Left colon (tissue), 2 donors: ENCODE results near the gene PRKCH. TPM values are rescaled to one million over a fixed set of nuclear protein-coding genes. Genes with fewer than 3 reads are reported as not detected.
A peak's percentile ranks its signal among the peaks of the same experiment; 100 is the strongest.
"Not testable (repeated sequence)": the region's sequence is repeated elsewhere in the genome, so short reads cannot be mapped to it uniquely, and the experiment has no call there.

Experiments
- ATAC-seq: fragments of 200-7000 bp; cut with Tn5 transposase; one replicate; pipeline ENCODE4 v1.9.1; 2020; ENCODE audit warnings: mild to moderate bottlenecking, moderate library complexity
- DNase-seq, 2 donors: peaks; one replicate each; pipeline ENCODE4 v3.0.0-alpha.2; 2020
- intact Hi-C, 2 donors: fragments of 100-400 bp; cut with DNase I in 1 of 2; cut with micrococcal nuclease in 1 of 2; formaldehyde crosslinking; loops; one replicate each; pipeline versions ENCODE4 v1.11.2 to v1.14.0; 2022; cut with DNase I, micrococcal nuclease
- total RNA-seq, 2 donors: library from RNA; stranded (reverse); fragmentation: NEBNext Ultra II Directional; extraction: Animal tissue kit (Norgen Biotek cat#: 25700); gene quantifications; one replicate each; pipeline ENCODE4 v1.2.1, GENCODE V29; 2021
- donor health status: DM: no; HTN: no; CAD: no.
- donor health status: DM: yes; HTN: yes; CAD: no.

Gene PRKCH
- total RNA-seq, 2 donors from 2014 or later: 11.7 to 11.9 TPM

GRCh38 chr14:61523751-61524150 lies 202.4 kb downstream of the PRKCH start:
- intact Hi-C loops: no loop called here
- no peak for ATAC-seq

GRCh38 chr14:61524211-61524806 lies 202.9 kb downstream of the PRKCH start:
- DNase-seq (no peak), ATAC-seq (peak; percentile 70)
- intact Hi-C loops: no loop called here

More at GRCh38 chr14:61523751-61524150, 202.4 kb downstream of the PRKCH start:
- no peak for DNase-seq

GRCh38 chr14:61524936-61525292 lies 203.5 kb downstream of the PRKCH start:
- no peak for ATAC-seq

GRCh38 chr14:61525293-61526011 lies 204.1 kb downstream of the PRKCH start:
- intact Hi-C loops: no loop called here
- no peak for ATAC-seq
- DNase-seq: peak in 1 of 2 donors; percentile 65

More at GRCh38 chr14:61524936-61525292, 203.5 kb downstream of the PRKCH start:
- intact Hi-C loops: no loop called here
- DNase-seq: no peak

- intact Hi-C loops: no loop called here
- ATAC-seq: peak; percentile 65
- no peak for DNase-seq
Observed at GRCh38 chr14:61526405-61527312, 205.3 kb downstream of the PRKCH start.

- intact Hi-C loops: no loop called here
- no peak for ATAC-seq
- DNase-seq: no peak
Observed at GRCh38 chr14:61527325-61528100, 206.1 kb downstream of the PRKCH start.

- no peak for DNase-seq
- no peak for ATAC-seq
- intact Hi-C loops: no loop called here
Observed at GRCh38 chr14:61528591-61529021, 207.2 kb downstream of the PRKCH start.

GRCh38 chr14:61529360-61529759 lies 208.0 kb downstream of the PRKCH start:
- intact Hi-C loops, DNase-seq, ATAC-seq: not testable (repeated sequence)

GRCh38 chr14:61530296-61530695 lies 208.9 kb downstream of the PRKCH start:
- DNase-seq (no peak), ATAC-seq (no peak)
- intact Hi-C loops: no loop called here

- DNase-seq (peak in 1 of 2 donors; percentile 60), ATAC-seq (peak; percentile 25)
Observed at GRCh38 chr14:61530896-61531295, 209.5 kb downstream of the PRKCH start.

GRCh38 chr14:61531465-61532122 lies 210.2 kb downstream of the PRKCH start:
- ATAC-seq (peak; percentile 58), DNase-seq (no peak)
- intact Hi-C loops: no loop called here

More at GRCh38 chr14:61530896-61531295, 209.5 kb downstream of the PRKCH start:
- intact Hi-C loops: no loop called here

GRCh38 chr14:61532123-61532505 lies 210.7 kb downstream of the PRKCH start:
- intact Hi-C loops: no loop called here

GRCh38 chr14:61532763-61533162 lies 211.4 kb downstream of the PRKCH start:
- intact Hi-C loops: no loop called here
- ATAC-seq (no peak), DNase-seq (no peak)

More at GRCh38 chr14:61532123-61532505, 210.7 kb downstream of the PRKCH start:
- DNase-seq (no peak), ATAC-seq (peak; percentile 64)

- intact Hi-C loops: no loop called here
- no peak for DNase-seq
- ATAC-seq: peak; percentile 53
Observed at GRCh38 chr14:61533513-61534255, 212.3 kb downstream of the PRKCH start.

- no peak for DNase-seq
- ATAC-seq: no peak
- intact Hi-C loops: no loop called here
Observed at GRCh38 chr14:61535032-61535431, 213.7 kb downstream of the PRKCH start.

GRCh38 chr14:61535458-61535857 lies 214.1 kb downstream of the PRKCH start:
- ATAC-seq: no peak
- intact Hi-C loops: no loop called here
- no peak for DNase-seq
